H1 (cell line): ENCODE measurements around the gene APLP2. TPM values are rescaled to one million over a fixed set of nuclear protein-coding genes. Genes with fewer than 3 reads are reported as not detected.

Source experiments
- CTCF ChIA-PET: fragments of 300-600 bp; sonication (Branson Sonifier 250); formaldehyde crosslinking; loops from one replicate; lab custom pipeline; 2021; ENCODE audit not compliant: partially characterized antibody; lab: Charles Lee
- POLR2A ChIA-PET: fragments of 300-600 bp; sonication (Branson Sonifier 250); formaldehyde crosslinking; loops from one replicate; lab custom pipeline; 2021; ENCODE audit warnings: inconsistent platforms; ENCODE audit not compliant: partially characterized antibody; lab: Charles Lee
- DNase-seq, 2 experiments: peaks; one replicate each; pipeline versions ENCODE4 v3.0.0 to v3.0.0-alpha.2; 2010 to 2022; ENCODE audit warnings: low spot score in 2 of 2, low read depth in 1 of 2, mixed read lengths in 1 of 2
- FAIRE-seq: peaks from 2 replicates; lab custom pipeline; 2011; peaks lifted over from hg19 to GRCh38; lab: Jason Lieb, UNC
- H2AFZ ChIP-seq: 2 replicates; pipeline ENCODE4 v1.8.1; 2012; ENCODE audit warnings: low read length, inconsistent platforms
- H2AK5ac ChIP-seq: 2 replicates; pipeline ENCODE4 v1.6.1; 2013; ENCODE audit warnings: low read depth, low read length
- H2BK120ac ChIP-seq: replicated peaks from 2 replicates; pipeline ENCODE3; 2013; ENCODE audit warnings: low read depth, low read length, inconsistent platforms
- H2BK12ac ChIP-seq: 2 replicates; pipeline ENCODE4 v1.6.1; 2013; ENCODE audit warnings: low read depth, low read length
- H2BK15ac ChIP-seq: 2 replicates; pipeline ENCODE4 v1.6.1; 2013; ENCODE audit warnings: low read length
- H2BK20ac ChIP-seq: 2 replicates; pipeline ENCODE4 v1.6.1; 2013; ENCODE audit warnings: low read length
- H2BK5ac ChIP-seq: 2 replicates; pipeline ENCODE4 v1.6.1; 2013; ENCODE audit warnings: low read depth, low read length
- H3K14ac ChIP-seq: 2 replicates; pipeline ENCODE4 v1.6.1; 2013; ENCODE audit warnings: inconsistent platforms; ENCODE audit not compliant: insufficient read length
- H3K18ac ChIP-seq: 2 replicates; pipeline ENCODE4 v1.6.1; 2013; ENCODE audit warnings: low read length; ENCODE audit errors: extremely low read depth
- H3K23ac ChIP-seq: 2 replicates; pipeline ENCODE4 v1.6.1; 2013; ENCODE audit warnings: inconsistent platforms; ENCODE audit not compliant: insufficient read length
- H3K23me2 ChIP-seq: 2 replicates; pipeline ENCODE4 v1.6.1; 2013; ENCODE audit warnings: low read depth, low read length
- H3K27ac ChIP-seq: 2 replicates; pipeline ENCODE4 v1.6.1; 2011; ENCODE audit warnings: low read depth, low read length, inconsistent platforms
- H3K27me3 ChIP-seq, 4 experiments: replicated peaks in 1 of 4; 1 replicate in 1 of 4; 2 replicates in 3 of 4; pipeline versions ENCODE4 v1.6.1 to v1.8.1; 2011 to 2013; ENCODE audit warnings: low read length in 3 of 4, mild to moderate bottlenecking in 3 of 4, inconsistent platforms in 2 of 4, mixed read lengths in 2 of 4, moderate library complexity in 1 of 4; ENCODE audit not compliant: control insufficient read depth in 3 of 4, insufficient read depth in 3 of 4; ENCODE audit errors: extremely low read depth in 1 of 4
- H3K36me3 ChIP-seq, 4 experiments: 2 replicates each; pipeline versions ENCODE4 v1.6.1 to v1.8.1; 2011 to 2013; ENCODE audit warnings: mild to moderate bottlenecking in 4 of 4, low read length in 3 of 4, moderate library complexity in 2 of 4, control low read depth in 1 of 4, inconsistent platforms in 1 of 4; ENCODE audit not compliant: insufficient read depth in 4 of 4, control insufficient read depth in 2 of 4
- H3K4ac ChIP-seq: replicated peaks from 2 replicates; pipeline ENCODE3; 2013; ENCODE audit warnings: low read length, low read depth, mixed read lengths, inconsistent platforms; ENCODE audit not compliant: insufficient read length
- H3K4me1 ChIP-seq, 4 experiments: replicated peaks in 1 of 4; 1 replicate in 1 of 4; 2 replicates in 3 of 4; pipeline versions ENCODE4 v1.6.1 to v1.8.1; 2011 to 2013; ENCODE audit warnings: low read length in 3 of 4, inconsistent platforms in 2 of 4, mixed read lengths in 1 of 4; ENCODE audit not compliant: insufficient read depth in 4 of 4, control insufficient read depth in 3 of 4
- H3K4me2 ChIP-seq, 2 experiments: 2 replicates each; pipeline versions ENCODE4 v1.6.1 to v1.8.1; 2011 to 2013; ENCODE audit warnings: low read depth in 2 of 2, low read length in 2 of 2, control low read depth in 1 of 2, inconsistent platforms in 1 of 2, mild to moderate bottlenecking in 1 of 2; ENCODE audit not compliant: insufficient read depth in 1 of 2
- H3K4me3 ChIP-seq, 4 experiments: fragments of 200-600, 300-600 bp in 1 of 4; sonication (generic), shearing (Covaris generic), sonication (Bioruptor Twin) in 1 of 4; 2 replicates each; pipeline versions ENCODE4 v1.5.1 to v1.8.1; 2011 to 2016; ENCODE audit warnings: low read length in 4 of 4, low read depth in 3 of 4, control low read depth in 2 of 4, inconsistent platforms in 2 of 4, mild to moderate bottlenecking in 2 of 4, mixed read lengths in 1 of 4, moderate library complexity in 1 of 4; ENCODE audit not compliant: insufficient read depth in 2 of 4; ENCODE audit errors: extremely low read depth in 1 of 4
- H3K56ac ChIP-seq: replicated peaks from 2 replicates; pipeline ENCODE3; 2013; ENCODE audit warnings: low read depth, mild to moderate bottlenecking, mixed read lengths, low read length, inconsistent platforms; ENCODE audit not compliant: insufficient read length
- H3K79me1 ChIP-seq: 2 replicates; pipeline ENCODE4 v1.6.1; 2013; ENCODE audit warnings: low read depth, low read length, control low read depth
- H3K79me2 ChIP-seq, 2 experiments: 2 replicates each; pipeline versions ENCODE4 v1.6.1 to v1.8.1; 2012 to 2013; ENCODE audit warnings: low read length in 2 of 2, mild to moderate bottlenecking in 2 of 2, inconsistent platforms in 1 of 2; ENCODE audit not compliant: insufficient read depth in 2 of 2, control insufficient read depth in 1 of 2
- H3K9ac ChIP-seq, 4 experiments: replicated peaks in 1 of 4; 1 replicate in 1 of 4; 2 replicates in 3 of 4; pipeline versions ENCODE4 v1.6.1 to v1.8.1; 2011 to 2013; ENCODE audit warnings: low read depth in 3 of 4, low read length in 3 of 4, control low read depth in 2 of 4, mild to moderate bottlenecking in 2 of 4, moderate library complexity in 2 of 4, inconsistent platforms in 1 of 4; ENCODE audit errors: extremely low read depth in 1 of 4
- H3K9me3 ChIP-seq, 2 experiments: 2 replicates each; pipeline versions ENCODE4 v1.6.1 to v1.8.1; 2012 to 2013; ENCODE audit warnings: mild to moderate bottlenecking in 2 of 2, moderate library complexity in 2 of 2, control low read depth in 1 of 2, inconsistent platforms in 1 of 2, low read depth in 1 of 2, low read length in 1 of 2, mixed read lengths in 1 of 2; ENCODE audit not compliant: insufficient read depth in 2 of 2
- H4K20me1 ChIP-seq, 2 experiments: replicated peaks in 1 of 2; 2 replicates each; pipeline versions ENCODE3 to v1.8.1; 2011 to 2013; ENCODE audit warnings: inconsistent platforms in 2 of 2, low read length in 2 of 2, mild to moderate bottlenecking in 1 of 2; ENCODE audit not compliant: insufficient read depth in 2 of 2, control insufficient read depth in 1 of 2
- H4K5ac ChIP-seq: 2 replicates; pipeline ENCODE4 v1.6.1; 2013; ENCODE audit warnings: low read length, low read depth, mixed read lengths, inconsistent platforms; ENCODE audit not compliant: insufficient read length
- H4K8ac ChIP-seq: 2 replicates; pipeline ENCODE4 v1.8.0; 2013; ENCODE audit warnings: mild to moderate bottlenecking, moderate library complexity, low read length, inconsistent platforms; ENCODE audit not compliant: insufficient read depth; ENCODE audit errors: extremely low read depth
- H4K91ac ChIP-seq: replicated peaks from 2 replicates; pipeline ENCODE3; 2013; ENCODE audit warnings: low read length, mixed read lengths, inconsistent platforms; ENCODE audit not compliant: insufficient read length
- CHD1 ChIP-seq: IDR thresholded peaks from 2 replicates; pipeline ENCODE4 v1.6.1; 2012; ENCODE audit warnings: low read depth, low read length, improper control_type of control experiment
- CTBP2 ChIP-seq: IDR thresholded peaks from 2 replicates; pipeline ENCODE4 v1.7.0; 2011; ENCODE audit warnings: borderline replicate concordance, mild to moderate bottlenecking, moderate library complexity, mixed read lengths, low read length; ENCODE audit not compliant: insufficient read depth, insufficient read length
- KDM1A ChIP-seq: fragments of 200-600, 300-600 bp; sonication (generic); IDR thresholded peaks from 2 replicates; pipeline ENCODE4 v1.7.1; 2016; ENCODE audit warnings: mild to moderate bottlenecking, low read length, borderline replicate concordance
- SAP30 ChIP-seq: fragments of 300-600 bp; sonication (generic); IDR thresholded peaks from 2 replicates; pipeline ENCODE4 v1.7.1; 2012; ENCODE audit warnings: low read length, moderate library complexity, mild to moderate bottlenecking, inconsistent platforms; ENCODE audit not compliant: insufficient read depth, insufficient replicate concordance
- TAF1 ChIP-seq: IDR thresholded peaks from 2 replicates; pipeline ENCODE4 v1.6.1; 2011; ENCODE audit warnings: mild to moderate bottlenecking, low read depth, low read length
- WGBS, 2 experiments: shearing (Covaris generic) in 1 of 2; methylation state at CpG; one replicate each; pipeline versions ENCODE4 v1.1.6 to v1.1.7; 2013 to 2015; ENCODE audit warnings: low lambda C conversion rate in 2 of 2, mixed read lengths in 2 of 2, inconsistent platforms in 1 of 2, low coverage in 1 of 2, missing lambda C conversion rate in 1 of 2; ENCODE audit not compliant: insufficient replicate concordance in 2 of 2, insufficient coverage in 1 of 2, insufficient read length in 1 of 2; ENCODE audit errors: extremely low coverage in 1 of 2, missing lambda C conversion rate in 1 of 2; 5-methylcytosine and 5-hydroxymethylcytosine counted together
- polyA plus RNA-seq, 7 experiments: library from polyadenylated mRNA; depleted of rRNA in 3 of 7; stranded (reverse) in 5 of 7; unstranded in 2 of 7; fragments of >200 nt in 5 of 7; fragments of 200-250 nt in 2 of 7; gene quantifications; 1 replicate in 5 of 7; 2 replicates in 1 of 7; 4 replicates in 1 of 7; pipeline versions ENCODE4 v1.2.1 to v1.2.3, GENCODE V29; 2011 to 2013; ENCODE audit warnings: missing spikeins in 2 of 7, mixed read lengths in 2 of 7
- total RNA-seq: library from RNA; stranded (reverse); fragmentation: NEBNext Ultra II Directional; extraction: Animal tissue kit (Norgen Biotek cat#: 25700); gene quantifications from 2 replicates; pipeline ENCODE4 v1.2.1, GENCODE V29; 2021
- TF ChIP-seq, protein P1 (sequence below): IDR thresholded peaks from 2 replicates; pipeline ENCODE4 v1.6.1; 2012; ENCODE audit warnings: inconsistent platforms

APLP2 gene
- total and polyA plus RNA-seq, 2 of the 8 experiments (the other 6 are each of a cell fraction or from before 2014, with no cell fraction given), result 222 to 315 TPM

GRCh38 chr11:130159657-130160497 is 90.2 kb downstream of the APLP2 start, which contains the start of gene ST14:
ST14 (plus strand) TSS chr11:130159782; CDS start chr11:130159980, 198 bp downstream.
- Histone ChIP-seq H3K36me3 (no peaks in the 10 kb centered on the region), H2AK5ac (no peak within 1 kb of the TSS), H3K4me3 (peak within 1 kb of the TSS; percentile 37 to 61 (median 44)), H3K23me2 (peaks cover 4% of the 10 kb centered on the region; the same call in 1 of the 2 replicates), H4K8ac (peak within 1 kb of the TSS; percentile 52), H2AFZ (0 out of 2 replicates have a peak within 1 kb of the TSS, but pooled peaks have one; percentile 15), H3K9ac (peak within 1 kb of the TSS; percentile 13 to 87 (median 24); a peak in 5 of 7 replicates), H3K79me1 (no peaks in the 10 kb centered on the region; the same call in none of the 2 replicates), H2BK12ac (no peak within 1 kb of the TSS), H2BK15ac (no peak within 1 kb of the TSS), H3K18ac (peak within 1 kb of the TSS; percentile 38; the same call in 1 of the 2 replicates), H2BK20ac (peak within 1 kb of the TSS; percentile 73), H3K4ac (no peak within 1 kb of the TSS), H3K9me3 (no peaks in the 10 kb centered on the region), H3K4me1 (peaks cover 0 to 25% (median 11%) of the 10 kb centered on the region in 4 experiments; a peak in 6 of 7 replicates), H3K56ac (no peak within 1 kb of the TSS), H2BK120ac (no peak within 1 kb of the TSS), H2BK5ac (no peak within 1 kb of the TSS), H4K20me1 (no peaks in the 10 kb centered on the region), H3K14ac (no peak within 1 kb of the TSS), H4K91ac (no peak within 1 kb of the TSS), H3K4me2 (peak within 1 kb of the TSS; percentile 84 to 86), H3K27me3 (peaks cover 4 to 51% (median 43%) of the 10 kb centered on the region in 4 experiments), H3K79me2 (no peaks in the 10 kb centered on the region), H3K23ac (no peak within 1 kb of the TSS), H3K27ac (no peak within 1 kb of the TSS), H4K5ac (no peak within 1 kb of the TSS)
- no peak for FAIRE-seq
- WGBS, 2 experiments, result 4% methylated on average over 22 of the region's 89 CpGs; no CpG with 5 or more reads in 1 of the 2 experiments
- peak in 1 of 2 experiments; percentile 72 for DNase-seq
- POLR2A ChIA-PET, result interaction anchor here (1.9 to 3.0 kb wide), 3 partner anchors 10 to 83 kb away, joined by 5 to 17 read pairs (median 13); no protein-coding TSS in a partner anchor
- CTCF ChIA-PET, result interaction anchor here (1.0 to 2.1 kb wide), 4 partner anchors 10 to 70 kb away, joined by 3 to 10 read pairs (median 3); no protein-coding TSS in a partner anchor
- TF ChIP-seq, protein P1, sequence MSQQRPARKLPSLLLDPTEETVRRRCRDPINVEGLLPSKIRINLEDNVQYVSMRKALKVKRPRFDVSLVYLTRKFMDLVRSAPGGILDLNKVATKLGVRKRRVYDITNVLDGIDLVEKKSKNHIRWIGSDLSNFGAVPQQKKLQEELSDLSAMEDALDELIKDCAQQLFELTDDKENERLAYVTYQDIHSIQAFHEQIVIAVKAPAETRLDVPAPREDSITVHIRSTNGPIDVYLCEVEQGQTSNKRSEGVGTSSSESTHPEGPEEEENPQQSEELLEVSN, result peak; percentile 84
- peak; percentile 7 for TF ChIP-seq CTBP2
- TF ChIP-seq TAF1, result 0 out of 2 replicates have a peak, but pooled peaks have one; percentile 35
- no peak for TF ChIP-seq SAP30
- no peak for TF ChIP-seq CHD1
- TF ChIP-seq KDM1A, result no peak
